Measurements from ENCODE around the gene BAIAP3. TPM values are rescaled to one million over a fixed set of nuclear protein-coding genes. Genes with fewer than 3 reads are reported as not detected.

BAIAP3 gene
- total and polyA plus RNA-seq, 10 of the 15 experiments (the other 5 are each of a cell fraction or from before 2014, with no cell fraction given), result 0.03 to 0.56 (median 0.17) TPM; not detected in 3

GRCh38 chr16:1343428-1344242, 10.2 kb downstream of the BAIAP3 start:
- no TSS peak for BruUV-seq (replicated peaks)

More at GRCh38 chr16:1343428-1344242, 10.2 kb downstream of the BAIAP3 start:
- no peak overlapping the region for H3K9ac ChIP-seq (ENCODE audit: control insufficient read depth, insufficient read depth, low read length)
- no peak overlapping the region for H3K4me3 ChIP-seq
- no peak for DNase-seq (ENCODE audit: low read depth, low spot score)
- WGBS (ENCODE audit: insufficient coverage, insufficient replicate concordance, low lambda C conversion rate, missing lambda C conversion rate), result 47% methylated on average over 34 of the region's 44 CpGs
- H3K4me2 ChIP-seq (ENCODE audit: control insufficient read depth, insufficient read depth), result peak overlapping the region; percentile 78
- POLR2A ChIA-PET, result interaction anchor here (1.0 to 1.5 kb wide), 2 partner anchors 13 to 65 kb away, joined by 3 read pairs; no protein-coding TSS in a partner anchor
- peaks cover 0 to 2% of the 10 kb centered on the region in 2 experiments; a peak in 3 of 4 replicates for H3K36me3 ChIP-seq (ENCODE audit: control insufficient read depth in 2 of 2, insufficient read depth in 2 of 2, low read length in 1 of 2)
- H3K9me3 ChIP-seq (replicated peaks; ENCODE audit: control insufficient read depth, insufficient read depth, low read length), result no peaks in the 10 kb centered on the region
- intact Hi-C loops (cut with micrococcal nuclease; ENCODE audit: unreplicated experiment), result no loop called here
- H3K27ac ChIP-seq (ENCODE audit: control insufficient read depth, insufficient read depth), result no peak overlapping the region
- H3K27me3 ChIP-seq (replicated peaks in 1 of 2; ENCODE audit: control insufficient read depth in 2 of 2, insufficient read depth in 2 of 2, low read length in 1 of 2), result no peaks in the 10 kb centered on the region
- H4K20me1 ChIP-seq (ENCODE audit: control insufficient read depth, insufficient read depth), result no peaks in the 10 kb centered on the region
- no peak for ATAC-seq
- RAD21 ChIA-PET (ENCODE audit: unreplicated experiment), result interaction anchor here (0.9 to 1.4 kb wide), 2 partner anchors 17 to 35 kb away, joined by 3 read pairs; no protein-coding TSS in a partner anchor
- H3K79me2 ChIP-seq (ENCODE audit: control insufficient read depth, insufficient read depth, low read length), result no peaks in the 10 kb centered on the region
- H3K4me1 ChIP-seq (ENCODE audit: control insufficient read depth, insufficient read depth, low read length), result peaks cover 11% of the 10 kb centered on the region
- no peak for FAIRE-seq
- SMC1A ChIA-PET (ENCODE audit: uncharacterized antibody, unreplicated experiment), result interaction anchor here (0.7 kb wide), 1 partner anchor 39 kb away, joined by 3 read pairs; no protein-coding TSS in a partner anchor
- H2AFZ ChIP-seq (ENCODE audit: control insufficient read depth, low read depth, low read length), result no peak overlapping the region
- CTCF ChIA-PET, result interaction anchor here (0.9 to 1.5 kb wide), 3 partner anchors 20 to 47 kb away, joined by 3 to 7 read pairs (median 4); no protein-coding TSS in a partner anchor
- TF ChIP-seq MEF2A (IDR thresholded peaks at IDR 0.05; ENCODE audit: insufficient read depth, low read depth, low read length) (no peak), STAT3 (IDR thresholded peaks at IDR 0.05; ENCODE audit: low read depth, low read length) (no peak), EGR1 (IDR thresholded peaks at IDR 0.05; ENCODE audit: borderline replicate concordance in 1 of 2, low read depth in 2 of 2, low read length in 2 of 2) (no peak), SREBF2 (IDR thresholded peaks at IDR 0.05; ENCODE audit: low read length) (no peak), NFYA (IDR thresholded peaks at IDR 0.05; ENCODE audit: borderline replicate concordance, low read depth, low read length) (no peak), KAT2A (conservative IDR thresholded peaks at IDR 0.05; ENCODE audit: control insufficient read depth, low read depth, low read length) (no peak), MTA3 (IDR thresholded peaks at IDR 0.05; ENCODE audit: borderline replicate concordance, low read length) (no peak), KDM1A (IDR thresholded peaks at IDR 0.05; ENCODE audit: borderline replicate concordance) (no peak), MYB (IDR thresholded peaks at IDR 0.05; ENCODE audit: borderline replicate concordance, low read depth, low read length) (no peak), NKRF (conservative IDR thresholded peaks at IDR 0.05) (no peak), PBX3 (IDR thresholded peaks at IDR 0.05; ENCODE audit: insufficient replicate concordance, low read depth, low read length) (no peak)
- in situ Hi-C loops (cut with MboI), result no loop called here
